LoVo (cell line): ENCODE results near the gene LACTB.

ENCODE experiments used
- DNase-seq: peaks from one replicate; pipeline ENCODE4 v3.0.0-alpha.2; 2016; ENCODE audit warnings: low spot score

The LACTB gene

GRCh38 chr15:63172851-63173451, 51.3 kb downstream of the LACTB start:
- no peak for DNase-seq

GRCh38 chr15:63176302-63176701, 54.6 kb downstream of the LACTB start:
- DNase-seq: no peak

GRCh38 chr15:63178034-63178433, 56.4 kb downstream of the LACTB start:
- no peak for DNase-seq

GRCh38 chr15:63180746-63181145, 59.1 kb downstream of the LACTB start:
- DNase-seq: no peak

- DNase-seq: no peak
Measured at GRCh38 chr15:63181648-63182047, 60.0 kb downstream of the LACTB start.

- DNase-seq: no peak
Measured at GRCh38 chr15:63185206-63185605, 63.5 kb downstream of the LACTB start.

- no peak for DNase-seq
Measured at GRCh38 chr15:63186065-63186464, 64.4 kb downstream of the LACTB start.

GRCh38 chr15:63187589-63188226, 66.0 kb downstream of the LACTB start:
- no peak for DNase-seq

GRCh38 chr15:63188247-63188925, 66.7 kb downstream of the LACTB start:
- DNase-seq: no peak

- DNase-seq: peak; percentile 98
Measured at GRCh38 chr15:63188926-63189871, 67.5 kb downstream of the LACTB start, which contains the start of gene RAB8B. TSS of gene RAB8B (plus strand) at chr15:63189606. CDS start at chr15:63189625, 19 bp downstream.

- no peak for DNase-seq
Measured at GRCh38 chr15:63189941-63190768, 68.5 kb downstream of the LACTB start.

GRCh38 chr15:63190769-63191649, 69.3 kb downstream of the LACTB start:
- DNase-seq: no peak
